Right lobe of liver (tissue), 6 donors: ENCODE data around the gene TPST1. TPM values are rescaled to one million over a fixed set of nuclear protein-coding genes. Genes with fewer than 3 reads are reported as not detected.
"Not testable (repeated sequence)": the region's sequence is repeated elsewhere in the genome, so short reads cannot be mapped to it uniquely, and the experiment has no call there.

ENCODE experiments used
- ATAC-seq, 4 donors: fragments of 200-7000 bp; cut with Tn5 transposase; one replicate each; pipeline ENCODE4 v1.9.1; 2020; ENCODE audit warnings: mild to moderate bottlenecking in 4 of 4, moderate library complexity in 4 of 4
- DNase-seq, 3 donors: peaks; one replicate each; pipeline ENCODE4 v3.0.0-alpha.2; 2020
- H3K27ac ChIP-seq, 3 donors: fragments of 200-600 bp; one replicate each; pipeline ENCODE4 v1.8.0; 2022
- H3K27me3 ChIP-seq, 2 donors: fragments of 200-600 bp; one replicate each; pipeline ENCODE4 v1.8.0; 2022
- H3K36me3 ChIP-seq, 4 donors: fragments of 200-600 bp; sonication (generic) in 1 of 4; one replicate each; pipeline versions ENCODE4 v1.5.1 to v1.8.0; 2017 to 2022; ENCODE audit warnings: control low read depth in 1 of 4
- H3K4me1 ChIP-seq, 4 donors: fragments of 200-600 bp; sonication (generic) in 1 of 4; one replicate each; pipeline versions ENCODE4 v1.5.1 to v1.8.0; 2017 to 2022; ENCODE audit warnings: control low read depth in 1 of 4
- H3K4me3 ChIP-seq, 3 donors: fragments of 200-600 bp; one replicate each; pipeline ENCODE4 v1.8.0; 2022
- H3K9me3 ChIP-seq, 4 donors: fragments of 200-600 bp; sonication (generic) in 1 of 4; one replicate each; pipeline versions ENCODE4 v1.5.1 to v1.8.0; 2017 to 2022; ENCODE audit warnings: control low read depth in 1 of 4
- CTCF ChIP-seq, 4 donors: fragments of 200-600 bp in 3 of 4; fragments of 450-650 bp in 1 of 4; IDR thresholded peaks; one replicate each; pipeline versions ENCODE4 v1.5.1 to v1.8.0; 2016 to 2022; ENCODE audit warnings: antibody characterized with exemption in 4 of 4, mild to moderate bottlenecking in 2 of 4
- POLR2A ChIP-seq: fragments of 450-650 bp; IDR thresholded peaks from one replicate; pipeline ENCODE4 v1.6.1; 2017; ENCODE audit warnings: antibody characterized with exemption, mild to moderate bottlenecking
- WGBS: methylation state at CpG from one replicate; pipeline ENCODE4 v1.1.6; 2018; ENCODE audit warnings: low coverage, low lambda C conversion rate; ENCODE audit not compliant: insufficient coverage; ENCODE audit errors: missing lambda C conversion rate; 5-methylcytosine and 5-hydroxymethylcytosine counted together
- intact Hi-C, 2 donors: fragments of 100-400 bp; cut with DNase I; formaldehyde crosslinking; loops; one replicate each; pipeline versions ENCODE4 v1.11.2 to v1.14.1; 2022
- total RNA-seq, 6 experiments: library from RNA; depleted of rRNA in 2 of 6; stranded (reverse); fragments of >200 nt in 2 of 6; fragmentation: NEBNext Ultra II Directional in 3 of 6; extraction: Animal tissue kit (Norgen Biotek cat#: 25700) in 3 of 6; gene quantifications; one replicate each; pipeline versions ENCODE4 v1.1.0 to v1.2.4, GENCODE V29; 2016 to 2023
- donor health status: DM: no; HTN: yes; CAD: no.
- donor health status: DM: no; HTN: no; CAD: no.
- donor health status: DM: no; HTN: no; CAD: no.
- donor health status: DM: no; HTN: yes; CAD: no.
- donor health status: DM: no; HTN: yes; CAD: no.

TPST1 gene
- total RNA-seq, 6 experiments from 2014 or later = 18.0 to 40.5 (median 26.3) TPM

- no peaks in the 10 kb centered on the region for H3K9me3 ChIP-seq
- H3K27me3 ChIP-seq = no peaks in the 10 kb centered on the region
- no peaks in the 10 kb centered on the region for H3K4me1 ChIP-seq
- intact Hi-C loops = no loop called here
- ATAC-seq = no peak
- DNase-seq = no peak
- H3K36me3 ChIP-seq = peaks cover 0 to 4% (median 0%) of the 10 kb centered on the region in 4 donors
- H3K4me3 ChIP-seq = no peak overlapping the region
- H3K27ac ChIP-seq = no peak overlapping the region
- no peak for TF ChIP-seq POLR2A
- 88% methylated on average over 5 of the region's 11 CpGs for WGBS
Observed at GRCh38 chr7:66359656-66360211, 154.6 kb downstream of the TPST1 start.

- intact Hi-C loops = no loop called here
- DNase-seq = no peak
- TF ChIP-seq CTCF (IDR thresholded peaks at IDR 0.05) (no peak), POLR2A (no peak)
- no peaks in the 10 kb centered on the region for H3K9me3 ChIP-seq
- no peak overlapping the region for H3K27ac ChIP-seq
- no peaks in the 10 kb centered on the region for H3K4me1 ChIP-seq
- H3K27me3 ChIP-seq = no peaks in the 10 kb centered on the region
- H3K36me3 ChIP-seq = peaks cover 0 to 4% (median 0%) of the 10 kb centered on the region in 4 donors
- no peak for ATAC-seq
- H3K4me3 ChIP-seq = no peak overlapping the region
- no CpG with 5 or more reads among the region's 4 CpGs for WGBS
Observed at GRCh38 chr7:66362136-66362535, 157.0 kb downstream of the TPST1 start.

- H3K9me3 ChIP-seq = no peaks in the 10 kb centered on the region
- H3K36me3 ChIP-seq = peaks cover 0 to 3% (median 0%) of the 10 kb centered on the region in 4 donors
- no peak for DNase-seq
- WGBS = 40% methylated on average over 3 of the region's 5 CpGs
- H3K4me3 ChIP-seq = no peak overlapping the region
- TF ChIP-seq CTCF (IDR thresholded peaks at IDR 0.05) = no peak
- TF ChIP-seq POLR2A = no peak
- no peaks in the 10 kb centered on the region for H3K4me1 ChIP-seq
- intact Hi-C loops = no loop called here
- H3K27ac ChIP-seq = no peak overlapping the region
- no peak for ATAC-seq
- H3K27me3 ChIP-seq = no peaks in the 10 kb centered on the region
Observed at GRCh38 chr7:66363635-66364034, 158.5 kb downstream of the TPST1 start.

- H3K27ac ChIP-seq, H3K36me3 ChIP-seq, intact Hi-C loops, H3K27me3 ChIP-seq, H3K4me3 ChIP-seq, DNase-seq, H3K9me3 ChIP-seq, H3K4me1 ChIP-seq, ATAC-seq: not testable (repeated sequence)
- WGBS = 85% methylated on average over 9 of the region's 14 CpGs
Observed at GRCh38 chr7:66365031-66365430, 159.9 kb downstream of the TPST1 start.

- H3K27me3 ChIP-seq = no peaks in the 10 kb centered on the region
- no peak overlapping the region for H3K4me3 ChIP-seq
- no peaks in the 10 kb centered on the region for H3K9me3 ChIP-seq
- WGBS = 64% methylated on average over 6 of the region's 7 CpGs
- H3K4me1 ChIP-seq = no peaks in the 10 kb centered on the region
- intact Hi-C loops = no loop called here
- H3K27ac ChIP-seq = no peak overlapping the region
- no peaks in the 10 kb centered on the region for H3K36me3 ChIP-seq
- ATAC-seq (no peak), DNase-seq (no peak)
- TF ChIP-seq POLR2A (no peak), CTCF (IDR thresholded peaks at IDR 0.05) (no peak)
Observed at GRCh38 chr7:66371096-66371824, 166.1 kb downstream of the TPST1 start.

- ATAC-seq, H3K4me1 ChIP-seq, intact Hi-C loops, H3K27me3 ChIP-seq, DNase-seq, H3K9me3 ChIP-seq, H3K36me3 ChIP-seq, H3K27ac ChIP-seq, H3K4me3 ChIP-seq: not testable (repeated sequence)
- 79% methylated on average over 5 of the region's 5 CpGs for WGBS
Observed at GRCh38 chr7:66374141-66374840, 169.2 kb downstream of the TPST1 start.
